Fibroblast of pulmonary artery (primary cell): Measurements from ENCODE around the gene BCL2.

Experiments
- DNase-seq: peaks from one replicate; pipeline ENCODE4 v3.0.0-alpha.2; 2010; ENCODE audit warnings: low read depth
- H3K4me3 ChIP-seq: replicated peaks from 2 replicates; pipeline ENCODE4 v1.5.1; 2011; ENCODE audit warnings: low read depth, mild to moderate bottlenecking, control low read depth, low read length, moderate library complexity
- TF ChIP-seq, protein P1 (sequence below): IDR thresholded peaks from 2 replicates; pipeline ENCODE4 v1.5.1; 2011; ENCODE audit warnings: mild to moderate bottlenecking, control low read depth, low read length, inconsistent platforms; ENCODE audit errors: missing control alignments

BCL2 gene

DNA sequence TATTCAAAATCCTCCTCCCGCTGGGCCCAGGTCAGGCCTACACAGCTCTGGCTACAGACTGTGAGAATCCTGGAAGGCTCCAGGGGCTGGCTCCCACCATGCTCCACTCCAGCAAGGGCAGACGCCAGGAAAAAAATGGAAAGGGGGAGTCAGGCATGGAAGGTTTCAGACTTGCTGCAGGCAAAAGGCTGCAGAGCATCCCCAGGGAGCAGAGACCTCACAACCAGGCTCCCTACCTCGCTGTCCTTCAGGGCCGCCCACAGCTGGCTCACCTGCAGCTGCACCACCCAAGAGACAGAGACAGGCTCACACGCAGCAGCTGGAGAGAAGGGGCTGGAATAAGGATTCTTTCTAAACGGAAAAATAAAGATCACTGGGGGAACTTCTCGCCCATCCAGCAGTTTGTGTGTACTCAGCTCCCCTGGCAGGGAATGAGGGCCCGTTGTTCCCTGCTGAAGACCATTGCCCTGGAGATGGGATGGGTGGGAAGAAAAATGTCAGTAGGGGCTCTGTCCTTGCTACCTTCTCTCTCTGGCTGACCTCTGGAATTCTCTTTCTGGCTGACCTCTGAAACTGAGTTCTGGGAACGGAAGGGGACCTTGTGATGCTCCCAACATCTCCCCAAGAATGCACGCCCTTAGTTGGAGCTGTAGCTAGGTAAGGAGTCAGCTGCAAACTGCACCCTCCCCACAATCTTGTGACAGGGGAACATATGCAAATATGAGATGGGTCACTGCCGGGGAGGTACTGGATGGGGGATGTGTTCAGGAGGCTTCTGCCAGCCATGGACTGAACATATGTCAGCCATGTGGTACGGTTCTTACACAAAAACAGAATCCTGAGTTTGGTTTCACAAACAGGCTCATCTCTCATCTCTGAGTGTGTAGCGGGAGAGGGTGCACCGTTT lies 34.5 kb downstream of the BCL2 start:
- DNase-seq: no peak
- TF ChIP-seq, protein P1, sequence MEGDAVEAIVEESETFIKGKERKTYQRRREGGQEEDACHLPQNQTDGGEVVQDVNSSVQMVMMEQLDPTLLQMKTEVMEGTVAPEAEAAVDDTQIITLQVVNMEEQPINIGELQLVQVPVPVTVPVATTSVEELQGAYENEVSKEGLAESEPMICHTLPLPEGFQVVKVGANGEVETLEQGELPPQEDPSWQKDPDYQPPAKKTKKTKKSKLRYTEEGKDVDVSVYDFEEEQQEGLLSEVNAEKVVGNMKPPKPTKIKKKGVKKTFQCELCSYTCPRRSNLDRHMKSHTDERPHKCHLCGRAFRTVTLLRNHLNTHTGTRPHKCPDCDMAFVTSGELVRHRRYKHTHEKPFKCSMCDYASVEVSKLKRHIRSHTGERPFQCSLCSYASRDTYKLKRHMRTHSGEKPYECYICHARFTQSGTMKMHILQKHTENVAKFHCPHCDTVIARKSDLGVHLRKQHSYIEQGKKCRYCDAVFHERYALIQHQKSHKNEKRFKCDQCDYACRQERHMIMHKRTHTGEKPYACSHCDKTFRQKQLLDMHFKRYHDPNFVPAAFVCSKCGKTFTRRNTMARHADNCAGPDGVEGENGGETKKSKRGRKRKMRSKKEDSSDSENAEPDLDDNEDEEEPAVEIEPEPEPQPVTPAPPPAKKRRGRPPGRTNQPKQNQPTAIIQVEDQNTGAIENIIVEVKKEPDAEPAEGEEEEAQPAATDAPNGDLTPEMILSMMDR: no peak
- no peak overlapping the region for H3K4me3 ChIP-seq

DNA sequence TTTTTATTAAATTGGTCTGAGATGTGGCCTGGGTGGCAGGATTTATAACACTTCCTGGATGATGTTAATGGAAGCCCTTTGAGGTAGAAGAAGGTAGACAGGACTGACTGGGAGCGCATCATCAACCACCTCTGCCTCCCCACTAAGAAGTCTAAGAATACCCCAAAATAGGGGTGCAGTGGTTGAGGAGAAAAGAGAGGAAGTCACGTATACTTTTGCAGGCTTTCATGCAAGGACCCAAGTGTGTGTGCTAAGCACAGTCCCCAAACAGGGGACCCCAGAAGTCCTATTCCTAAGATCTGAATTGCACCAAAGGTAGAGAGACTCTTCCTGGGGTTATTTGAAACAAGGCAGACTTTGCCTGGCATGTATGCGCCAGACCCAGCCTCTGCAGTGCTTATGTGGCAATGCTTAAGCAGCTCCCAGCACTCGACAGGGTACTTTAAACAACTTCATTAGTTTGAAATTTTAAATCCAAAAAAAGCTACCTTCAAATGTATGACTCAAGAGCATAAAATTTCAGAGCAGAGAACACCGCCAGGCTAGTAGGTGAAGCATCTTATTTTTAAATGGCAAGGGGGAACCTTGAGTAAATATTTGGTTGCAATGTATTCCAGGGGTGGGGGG lies 35.3 kb downstream of the BCL2 start:
- no peak for DNase-seq
- no peak overlapping the region for H3K4me3 ChIP-seq
- TF ChIP-seq, protein P1: no peak

DNA sequence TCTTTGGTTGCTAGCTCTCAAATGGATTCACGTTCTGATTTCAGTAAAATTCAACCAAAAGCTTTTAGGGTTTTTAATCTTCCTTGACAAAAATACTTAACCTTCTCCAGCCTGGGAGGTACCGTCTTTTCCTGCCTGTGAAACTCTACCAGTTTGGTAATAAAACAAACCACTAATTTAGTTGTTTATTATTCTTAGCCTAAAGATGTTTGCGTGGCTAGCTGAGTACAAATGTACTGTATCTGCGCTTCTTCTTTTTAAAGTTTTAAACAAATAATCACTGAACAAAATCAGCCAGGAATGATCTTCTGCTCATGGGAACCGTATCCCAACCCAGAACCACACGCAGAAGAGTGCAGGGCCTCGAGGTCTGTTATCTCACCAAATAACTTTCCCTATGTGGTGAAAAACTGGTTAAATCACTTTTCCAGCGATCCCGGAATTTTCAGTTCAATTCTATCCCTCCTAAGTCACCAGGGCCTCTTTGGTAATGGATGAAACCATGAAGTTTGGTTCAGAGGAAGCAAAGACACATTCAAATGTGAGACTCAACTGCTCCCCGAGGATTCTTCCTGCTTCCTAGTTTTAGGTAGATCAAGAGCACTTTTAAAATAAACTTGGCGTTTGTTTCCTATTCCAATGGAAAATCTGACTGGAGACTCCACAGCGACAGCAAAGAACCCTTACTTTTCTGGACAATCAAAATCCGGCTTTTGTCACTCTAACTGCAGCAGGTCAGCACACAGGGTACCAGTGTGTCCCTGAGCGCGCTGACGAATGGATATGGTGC lies 36.1 kb downstream of the BCL2 start:
- no peak for DNase-seq
- no peak overlapping the region for H3K4me3 ChIP-seq
- TF ChIP-seq, protein P1: no peak

DNA sequence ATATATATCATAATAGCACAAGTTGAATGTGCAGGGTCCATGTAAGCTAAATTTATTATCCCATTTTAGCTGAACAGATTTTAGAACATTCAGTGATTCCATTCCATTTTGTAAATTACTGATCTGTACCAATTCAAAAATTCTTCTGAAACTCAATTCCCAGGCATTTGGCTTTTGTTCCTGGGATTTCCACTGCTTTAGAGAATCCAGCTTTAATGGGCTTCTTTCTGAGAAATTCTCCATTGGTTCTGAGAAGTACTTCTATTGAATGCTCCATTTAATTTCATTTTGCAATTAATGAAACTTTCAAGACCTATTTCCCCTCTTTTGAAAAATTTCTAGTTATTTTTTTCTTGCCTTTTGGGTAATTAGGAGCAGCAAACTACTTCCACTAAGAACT lies 36.8 kb downstream of the BCL2 start:
- TF ChIP-seq, protein P1: no peak
- no peak for DNase-seq
- H3K4me3 ChIP-seq: no peak overlapping the region

DNA sequence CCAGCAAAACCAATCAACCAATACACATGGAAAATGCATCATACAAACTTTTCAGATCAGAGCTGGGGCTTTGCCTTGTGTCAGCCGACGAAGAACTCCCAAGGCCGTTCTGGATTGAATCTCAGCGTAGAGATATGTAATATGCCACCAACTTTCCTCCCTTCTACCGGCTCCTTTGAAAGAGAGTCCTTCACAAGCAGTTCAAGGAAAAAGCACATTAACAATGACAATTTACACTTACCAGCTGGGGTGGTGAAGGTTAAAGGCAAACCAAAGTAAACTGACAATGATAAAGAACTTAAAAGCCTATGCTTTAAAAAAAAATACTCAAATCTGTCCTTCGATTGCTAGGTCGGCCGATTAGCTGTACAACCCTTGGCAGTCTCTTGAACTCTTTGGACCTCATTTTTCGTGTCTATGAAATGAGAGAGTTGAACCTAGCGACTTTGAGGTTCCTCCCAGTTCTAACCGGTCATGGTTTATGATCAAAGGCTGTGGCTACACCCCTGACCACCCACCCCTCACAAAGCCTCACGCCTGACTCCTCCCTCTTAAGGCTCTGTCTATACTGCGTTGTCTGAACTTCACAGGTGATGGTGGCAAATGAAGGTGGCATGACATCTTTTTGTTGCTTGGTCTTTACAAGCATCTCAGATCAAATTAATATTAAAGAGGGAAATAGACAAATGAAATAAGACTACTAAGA lies 46.2 kb downstream of the BCL2 start:
- TF ChIP-seq, protein P1: no peak
- DNase-seq: no peak
- no peak overlapping the region for H3K4me3 ChIP-seq

DNA sequence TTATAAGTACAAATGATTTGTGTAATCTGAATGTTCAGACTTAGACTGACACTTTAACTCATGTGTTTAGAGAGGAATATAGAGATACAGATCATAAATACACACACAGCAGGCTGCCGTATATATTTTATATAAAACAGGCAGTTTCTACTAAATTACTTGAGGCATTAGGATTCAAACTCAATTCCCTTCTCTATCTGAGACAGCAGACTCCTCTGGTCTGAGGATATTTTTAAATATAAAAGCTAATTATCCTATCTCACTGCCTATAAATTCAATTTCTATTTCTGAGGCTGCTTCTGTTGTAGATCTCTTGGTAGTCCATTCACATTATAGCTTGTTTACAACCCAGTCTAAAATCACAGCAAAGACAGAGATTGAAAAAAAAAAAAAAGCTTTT lies 46.9 kb downstream of the BCL2 start:
- TF ChIP-seq, protein P1: no peak
- DNase-seq: no peak
- no peak overlapping the region for H3K4me3 ChIP-seq
